GM18867 (cell line): Measurements from ENCODE around the gene LETM1.

Experiments used
- ATAC-seq: cut with Tn5 transposase; IDR thresholded peaks from one replicate; pipeline ENCODE4 v1.9.1; 2021; ENCODE audit warnings: mild to moderate bottlenecking, moderate library complexity; ENCODE audit not compliant: unreplicated experiment

LETM1 gene

GRCh38 chr4:1856071-1856942 lies at the start of gene LETM1:
TSS of gene LETM1 (minus strand) at chr4:1856156. CDS start at chr4:1855950, 206 bp downstream.
- peak; percentile 89 for ATAC-seq

DNA sequence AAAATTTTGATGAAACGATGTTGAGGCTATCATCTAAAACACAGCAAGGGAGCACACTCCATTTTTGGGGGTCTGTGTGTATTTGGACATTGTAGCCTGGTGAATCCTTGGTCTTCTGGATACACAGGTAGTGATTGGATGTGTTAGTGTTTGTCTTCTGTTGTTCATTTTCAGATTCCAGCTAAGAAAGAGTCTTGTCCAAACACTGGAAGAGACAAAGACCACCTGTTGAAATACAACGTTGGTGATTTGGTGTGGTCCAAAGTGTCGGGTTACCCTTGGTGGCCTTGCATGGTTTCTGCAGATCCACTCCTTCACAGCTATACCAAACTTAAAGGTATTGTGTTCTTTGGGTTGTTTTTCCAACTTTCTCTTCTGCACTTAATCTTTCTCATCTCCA lies 48.1 kb upstream of the LETM1 start:
- ATAC-seq = no peak

GRCh38 chr4:1903035-1903434 lies 47.1 kb upstream of the LETM1 start:
- ATAC-seq = no peak

DNA sequence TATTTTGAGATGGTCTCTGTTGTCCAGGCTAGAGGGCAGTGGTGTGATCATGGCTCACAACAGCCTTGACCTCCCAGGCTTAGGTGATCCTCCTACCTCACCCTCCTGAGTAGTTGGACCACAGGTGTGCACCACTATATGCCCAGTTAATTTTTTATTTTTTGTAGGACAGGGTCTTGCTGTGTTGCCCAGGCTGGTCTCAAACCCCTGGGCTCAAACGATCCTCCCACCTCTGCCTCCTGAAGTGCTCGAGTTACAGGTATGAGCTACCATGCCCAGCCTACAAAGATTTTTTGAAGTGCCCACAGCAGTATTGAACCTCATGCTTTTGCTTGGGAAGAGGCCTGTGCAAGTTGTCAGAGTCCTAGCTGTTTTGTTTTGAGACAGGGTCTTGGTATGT lies 46.3 kb upstream of the LETM1 start:
- ATAC-seq = no peak

GRCh38 chr4:1901127-1901526 lies 45.2 kb upstream of the LETM1 start:
- no peak for ATAC-seq

- ATAC-seq = no peak
These were observed 44.7 kb upstream of the LETM1 start for GRCh38 chr4:1900624-1901023.

GRCh38 chr4:1900087-1900433 lies 44.1 kb upstream of the LETM1 start:
- no peak for ATAC-seq

GRCh38 chr4:1899149-1900086 lies 43.5 kb upstream of the LETM1 start:
- peak; percentile 82 for ATAC-seq

- no peak for ATAC-seq
These were observed 42.7 kb upstream of the LETM1 start for GRCh38 chr4:1898681-1899080.

- no peak for ATAC-seq
These were observed 42.1 kb upstream of the LETM1 start for GRCh38 chr4:1898007-1898406.

DNA sequence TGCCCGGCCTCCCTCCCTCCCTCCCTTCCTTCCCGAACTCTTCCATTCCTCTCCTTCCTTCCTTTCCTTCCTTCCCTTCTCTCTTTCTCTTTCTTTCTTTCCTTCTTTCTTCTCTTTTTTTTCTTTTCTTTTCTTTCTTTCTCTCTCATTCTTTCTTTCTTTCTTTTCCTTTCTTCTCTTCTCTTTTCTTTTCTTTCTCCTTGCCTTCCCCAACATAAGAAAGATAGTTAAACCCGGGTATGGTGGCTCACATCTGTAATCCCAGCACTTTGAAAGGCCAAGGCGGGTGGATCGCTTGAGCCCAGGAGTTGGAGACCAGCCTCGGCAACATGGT lies 40.7 kb upstream of the LETM1 start:
- no peak for ATAC-seq

- ATAC-seq = no peak
These were observed 40.2 kb upstream of the LETM1 start for GRCh38 chr4:1895971-1896657.

DNA sequence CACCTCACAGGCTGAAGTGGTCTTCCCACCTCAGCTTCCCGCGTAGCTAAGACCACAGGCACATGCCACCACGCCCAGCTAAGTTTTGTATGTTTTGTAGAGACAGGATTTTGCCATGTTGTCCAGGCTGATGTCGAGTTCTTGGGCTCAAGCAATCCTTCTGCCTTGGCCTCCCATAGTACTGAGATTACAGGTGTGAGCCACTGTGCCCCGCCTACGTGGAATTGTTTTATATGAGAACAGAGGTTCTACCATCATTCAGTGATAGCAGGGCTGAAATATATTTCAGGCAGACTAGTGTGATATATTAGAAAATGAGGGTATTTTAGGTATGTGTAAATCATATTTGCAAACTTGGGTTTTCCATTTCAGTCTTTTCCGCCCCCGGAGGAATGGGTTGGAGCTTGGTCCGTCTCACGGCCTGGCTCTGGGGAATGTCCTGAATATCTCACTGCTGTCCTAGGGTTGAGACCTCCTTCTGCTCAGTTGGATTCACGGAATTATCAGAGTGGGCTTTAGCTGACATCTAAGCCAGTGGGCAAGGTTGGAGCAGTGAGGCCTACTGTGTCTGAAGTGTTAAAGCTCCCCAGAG lies 35.1 kb upstream of the LETM1 start:
- no peak for ATAC-seq

DNA sequence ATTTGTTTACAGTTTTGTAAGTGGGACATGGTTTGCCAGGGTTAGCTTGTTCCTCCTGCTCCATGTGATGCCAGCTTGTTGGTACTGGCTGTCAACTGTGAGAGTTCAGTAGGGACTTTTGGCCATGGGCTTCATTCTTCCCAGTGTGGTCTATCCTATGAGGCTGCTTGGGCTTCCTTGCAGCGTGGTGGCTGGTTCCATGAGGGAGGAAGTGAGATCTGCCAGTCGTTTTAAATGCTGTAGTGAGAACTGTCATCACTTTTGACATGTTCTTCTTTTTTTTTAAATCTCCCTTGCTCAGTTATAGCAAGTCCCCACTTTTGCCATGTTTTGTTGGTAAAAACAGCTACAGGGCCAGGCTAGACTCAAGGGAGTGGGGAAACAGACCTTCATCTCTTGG lies 31.1 kb upstream of the LETM1 start:
- ATAC-seq = no peak

DNA sequence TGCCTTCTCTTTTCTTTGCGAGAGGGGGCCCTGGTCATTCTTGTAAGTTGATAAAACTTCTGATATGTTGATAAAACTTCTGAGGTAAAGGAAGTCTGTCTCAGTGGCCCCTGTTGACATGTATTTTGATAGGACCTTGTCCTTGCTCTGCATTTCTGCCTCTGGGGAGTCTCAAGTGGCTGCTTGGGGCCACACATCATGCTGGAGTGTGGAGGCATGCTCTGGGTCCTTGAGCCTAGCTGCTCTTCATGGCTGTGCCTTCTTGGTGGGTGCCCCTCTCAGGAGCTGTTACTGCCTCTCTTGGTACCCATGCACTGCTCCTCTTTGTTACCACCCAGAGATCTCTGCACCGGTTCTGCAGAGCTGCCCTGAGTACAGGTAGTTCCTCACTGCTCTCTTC lies 29.5 kb upstream of the LETM1 start:
- ATAC-seq = no peak

- no peak for ATAC-seq
These were observed 27.6 kb upstream of the LETM1 start for GRCh38 chr4:1883583-1883982.

DNA sequence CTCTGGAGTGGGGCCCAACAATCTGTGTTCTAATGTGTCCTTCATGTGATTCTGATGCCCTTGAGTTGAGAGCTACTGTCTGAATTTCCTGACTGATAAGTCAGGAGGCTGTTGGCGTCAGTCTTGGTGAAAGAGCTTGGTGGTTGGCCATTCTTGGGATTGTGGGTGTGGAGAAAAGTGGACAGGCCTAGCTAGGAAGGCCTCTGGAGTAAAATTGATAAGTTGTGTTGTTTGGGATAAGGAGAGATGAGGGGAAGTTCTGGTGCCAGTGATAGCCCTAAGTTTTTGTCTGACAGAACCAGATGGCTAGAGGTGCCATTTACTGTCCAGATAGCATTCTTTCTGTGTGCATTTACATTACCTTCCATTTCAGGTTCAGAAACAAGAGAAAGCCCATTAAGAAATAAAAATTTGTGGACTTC lies 26.9 kb upstream of the LETM1 start:
- no peak for ATAC-seq

- ATAC-seq = no peak
These were observed 24.4 kb upstream of the LETM1 start for GRCh38 chr4:1880332-1880731.

GRCh38 chr4:1879485-1879884 lies 23.5 kb upstream of the LETM1 start:
- no peak for ATAC-seq

- no peak for ATAC-seq
These were observed 18.2 kb upstream of the LETM1 start for GRCh38 chr4:1874201-1874600.

DNA sequence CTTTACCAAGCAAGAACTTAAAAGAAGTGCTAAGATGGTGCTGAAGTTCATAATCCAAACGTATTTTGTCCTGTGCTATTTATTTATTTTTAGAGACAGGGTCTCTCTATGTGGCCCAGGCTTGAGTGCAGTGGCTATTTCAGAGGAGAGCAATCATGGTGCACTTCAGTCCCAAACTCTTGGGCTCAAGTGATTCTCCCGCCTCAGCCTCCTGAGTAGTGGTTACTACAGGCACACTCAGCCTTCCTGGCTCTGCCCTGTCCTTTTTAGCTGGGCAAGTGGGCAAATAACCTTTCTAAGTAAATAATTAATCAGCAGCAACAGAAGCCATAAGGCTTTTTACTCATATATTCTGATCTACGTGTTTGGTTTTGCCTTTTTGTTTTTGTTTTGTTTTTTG lies 17.8 kb upstream of the LETM1 start:
- ATAC-seq = no peak
